Ectodermal cell (in vitro differentiated cells): ENCODE measurements around the gene FGF14. TPM values are rescaled to one million over a fixed set of nuclear protein-coding genes. Genes with fewer than 3 reads are reported as not detected.

Source experiments
- H3K27ac ChIP-seq: 2 replicates; pipeline ENCODE4 v1.7.0; 2013; ENCODE audit warnings: mild to moderate bottlenecking, low read depth, low read length; ENCODE audit not compliant: insufficient read depth, poor library complexity, severe bottlenecking
- H3K27me3 ChIP-seq: 2 replicates; pipeline ENCODE4 v1.7.0; 2013; ENCODE audit warnings: mild to moderate bottlenecking, low read length; ENCODE audit not compliant: insufficient read depth, control insufficient read depth, poor library complexity, severe bottlenecking
- H3K36me3 ChIP-seq: one replicate; pipeline ENCODE4 v1.7.0; 2013; ENCODE audit warnings: low read length; ENCODE audit not compliant: control insufficient read depth, insufficient read depth
- H3K4me1 ChIP-seq: one replicate; pipeline ENCODE4 v1.7.0; 2013; ENCODE audit warnings: low read length; ENCODE audit not compliant: control insufficient read depth, insufficient read depth
- H3K4me3 ChIP-seq: 2 replicates; pipeline ENCODE4 v1.7.0; 2013; ENCODE audit warnings: low read depth, low read length, control low read depth; ENCODE audit not compliant: insufficient read depth
- H3K9me3 ChIP-seq: 2 replicates; pipeline ENCODE4 v1.7.0; 2013; ENCODE audit warnings: mild to moderate bottlenecking, low read length, moderate library complexity; ENCODE audit not compliant: control insufficient read depth
- WGBS, 2 experiments: methylation state at CpG; one replicate each; pipeline ENCODE4 v1.1.7; 2013; ENCODE audit warnings: missing lambda C conversion rate in 2 of 2; 5-methylcytosine and 5-hydroxymethylcytosine counted together
- polyA plus RNA-seq, 4 experiments: library from polyadenylated mRNA; stranded (reverse); fragments of 50-300 nt; gene quantifications; one replicate each; pipeline ENCODE4 v1.2.3, GENCODE V29; 2013

Gene FGF14
- polyA plus RNA-seq (2013, experiment 1 of 4) = 0.50 TPM
- 0.30 TPM for polyA plus RNA-seq (2013, experiment 2 of 4)
- polyA plus RNA-seq (2013, experiment 3 of 4) = 0.21 TPM
- 1.3 TPM for polyA plus RNA-seq (2013, experiment 4 of 4)

- H3K9me3 ChIP-seq = no peaks in the 10 kb centered on the region
- H3K27ac ChIP-seq = peak within 1 kb of the TSS; percentile 3
- peaks cover 64% of the 10 kb centered on the region for H3K27me3 ChIP-seq
- H3K36me3 ChIP-seq = no peaks in the 10 kb centered on the region
- WGBS, 2 experiments = 17% methylated on average over 5 to 6 of the region's 6 CpGs
- peak within 1 kb of the TSS; percentile 52 for H3K4me3 ChIP-seq
- H3K4me1 ChIP-seq = peaks cover 14% of the 10 kb centered on the region
These were observed at the start of gene FGF14 for GRCh38 chr13:102401766-102402165. Gene FGF14, minus strand, starts transcription at chr13:102402048.

- H3K9me3 ChIP-seq = no peaks in the 10 kb centered on the region
- H3K4me1 ChIP-seq = no peaks in the 10 kb centered on the region
- no peak overlapping the region for H3K4me3 ChIP-seq
- H3K27ac ChIP-seq = no peak overlapping the region
- no peaks in the 10 kb centered on the region for H3K36me3 ChIP-seq
- WGBS, 2 experiments = 71 to 85% methylated on average over 1 of the region's 1 CpG
- H3K27me3 ChIP-seq = no peaks in the 10 kb centered on the region
These were observed 41.4 kb upstream of the FGF14 start for GRCh38 chr13:102443249-102443648.

- Histone ChIP-seq H3K36me3 (no peaks in the 10 kb centered on the region), H3K9me3 (no peaks in the 10 kb centered on the region), H3K27ac (no peak overlapping the region), H3K4me1 (no peaks in the 10 kb centered on the region), H3K4me3 (no peak overlapping the region), H3K27me3 (no peaks in the 10 kb centered on the region)
These were observed 39.2 kb upstream of the FGF14 start for GRCh38 chr13:102441085-102441484.

GRCh38 chr13:102440259-102440936 is 38.5 kb upstream of the FGF14 start:
- H3K27me3 ChIP-seq = no peaks in the 10 kb centered on the region
- H3K4me3 ChIP-seq = no peak overlapping the region
- no peaks in the 10 kb centered on the region for H3K4me1 ChIP-seq
- no peaks in the 10 kb centered on the region for H3K36me3 ChIP-seq
- 94% methylated on average over 2 of the region's 2 CpGs for WGBS, 2 experiments
- H3K9me3 ChIP-seq = no peaks in the 10 kb centered on the region
- no peak overlapping the region for H3K27ac ChIP-seq

- H3K9me3 ChIP-seq = peaks cover 4% of the 10 kb centered on the region
- no peaks in the 10 kb centered on the region for H3K36me3 ChIP-seq
- no peak overlapping the region for H3K4me3 ChIP-seq
- no peaks in the 10 kb centered on the region for H3K4me1 ChIP-seq
- H3K27me3 ChIP-seq = no peaks in the 10 kb centered on the region
- WGBS, 2 experiments = 88 to 94% methylated on average over 2 of the region's 2 CpGs
- H3K27ac ChIP-seq = no peak overlapping the region
These were observed 20.8 kb upstream of the FGF14 start for GRCh38 chr13:102422690-102423089.

GRCh38 chr13:102405499-102406100 is 3.8 kb upstream of the FGF14 start:
- peaks cover 14% of the 10 kb centered on the region for H3K4me1 ChIP-seq
- peaks cover 27% of the 10 kb centered on the region for H3K27me3 ChIP-seq
- H3K27ac ChIP-seq = no peak overlapping the region
- H3K9me3 ChIP-seq = no peaks in the 10 kb centered on the region
- 81 to 82% methylated on average over 3 of the region's 3 CpGs for WGBS, 2 experiments
- H3K36me3 ChIP-seq = no peaks in the 10 kb centered on the region
- no peak overlapping the region for H3K4me3 ChIP-seq

GRCh38 chr13:102402290-102402689 is 442 bp upstream of the FGF14 start:
- Histone ChIP-seq H3K27me3 (peaks cover 58% of the 10 kb centered on the region), H3K4me1 (peaks cover 14% of the 10 kb centered on the region), H3K4me3 (peak overlapping the region; percentile 31), H3K27ac (peak overlapping the region; percentile 3), H3K36me3 (no peaks in the 10 kb centered on the region), H3K9me3 (no peaks in the 10 kb centered on the region)
- WGBS, 2 experiments = 1% methylated on average over 10 to 14 of the region's 14 CpGs

GRCh38 chr13:102401265-102401664 is 583 bp downstream of the FGF14 start:
- Histone ChIP-seq H3K4me1 (peaks cover 14% of the 10 kb centered on the region), H3K9me3 (no peaks in the 10 kb centered on the region), H3K27ac (no peak overlapping the region), H3K36me3 (no peaks in the 10 kb centered on the region), H3K4me3 (peak overlapping the region; percentile 52), H3K27me3 (peaks cover 69% of the 10 kb centered on the region)
- 33 to 37% methylated on average over 7 of the region's 7 CpGs for WGBS, 2 experiments

- H3K27ac ChIP-seq = no peak overlapping the region
- peaks cover 74% of the 10 kb centered on the region for H3K27me3 ChIP-seq
- WGBS, 2 experiments = 2 to 3% methylated on average over 24 of the region's 24 CpGs
- H3K9me3 ChIP-seq = no peaks in the 10 kb centered on the region
- H3K4me1 ChIP-seq = peaks cover 14% of the 10 kb centered on the region
- H3K36me3 ChIP-seq = no peaks in the 10 kb centered on the region
- H3K4me3 ChIP-seq = peak overlapping the region; percentile 52
These were observed 1.1 kb downstream of the FGF14 start for GRCh38 chr13:102400675-102401145.

- Histone ChIP-seq H3K9me3 (no peaks in the 10 kb centered on the region), H3K36me3 (no peaks in the 10 kb centered on the region), H3K27ac (no peak overlapping the region), H3K4me1 (peaks cover 14% of the 10 kb centered on the region), H3K4me3 (peak overlapping the region; percentile 52), H3K27me3 (peaks cover 74% of the 10 kb centered on the region)
- WGBS, 2 experiments = 1% methylated on average over 58 of the region's 58 CpGs
These were observed 1.8 kb downstream of the FGF14 start for GRCh38 chr13:102399791-102400674.
